PFSK-1 (cell line): ENCODE data around the gene LETMD1.

Source experiments
- FOXP2 ChIP-seq: optimal IDR thresholded peaks from 2 replicates; pipeline ENCODE3; 2011; ENCODE audit warnings: borderline replicate concordance, control low read depth, inconsistent platforms; ENCODE audit not compliant: insufficient read depth; ENCODE audit errors: extremely low read length, extremely low read depth
- POLR2AphosphoS5 ChIP-seq: IDR thresholded peaks from 2 replicates; pipeline ENCODE4 v1.6.1; 2012; ENCODE audit warnings: low read depth, mild to moderate bottlenecking, control low read depth, low read length, moderate library complexity
- REST ChIP-seq, 2 experiments: IDR thresholded peaks; 2 replicates each; pipeline versions ENCODE4 v1.6.1 to v1.8.0; 2011 to 2012; ENCODE audit warnings: low read depth in 2 of 2, low read length in 2 of 2, control low read depth in 1 of 2, inconsistent platforms in 1 of 2, mild to moderate bottlenecking in 1 of 2, moderate library complexity in 1 of 2; ENCODE audit not compliant: insufficient read depth in 1 of 2
- TAF1 ChIP-seq: IDR thresholded peaks from 2 replicates; pipeline ENCODE4 v1.6.1; 2012; ENCODE audit warnings: low read length, control low read depth, borderline replicate concordance; ENCODE audit not compliant: insufficient read depth

GRCh38 chr12:51009056-51009440, 39.1 kb upstream of the LETMD1 start:
- TF ChIP-seq POLR2AphosphoS5 (no peak), FOXP2 (no peak), TAF1 (no peak), REST (IDR thresholded peaks at IDR 0.05; ENCODE audit: insufficient read depth in 1 of 2, low read depth in 2 of 2, low read length in 2 of 2) (no peak)
